Fibroblast of the aortic adventitia (primary cell): ENCODE measurements around the gene ZBTB11. TPM values are rescaled to one million over a fixed set of nuclear protein-coding genes. Genes with fewer than 3 reads are reported as not detected.
"Not testable (repeated sequence)": the region's sequence is repeated elsewhere in the genome, so short reads cannot be mapped to it uniquely, and the experiment has no call there.

Experiments used
- DNase-seq: peaks from one replicate; pipeline ENCODE4 v3.0.0-alpha.2; 2010; ENCODE audit warnings: low read depth
- H3K4me3 ChIP-seq: 2 replicates; pipeline ENCODE4 v1.5.1; 2011; ENCODE audit warnings: low read depth, mild to moderate bottlenecking, control low read depth, low read length, moderate library complexity
- total RNA-seq: library from RNA; depleted of rRNA; stranded (reverse); fragments of >200 nt; gene quantifications from 2 replicates; pipeline ENCODE4 v1.2.3, GENCODE V29; 2012; ENCODE audit warnings: low replicate concordance
- TF ChIP-seq, protein P1 (sequence below): IDR thresholded peaks from 2 replicates; pipeline ENCODE4 v1.5.1; 2011; ENCODE audit warnings: mild to moderate bottlenecking, low read length, control low read depth, inconsistent platforms; ENCODE audit not compliant: insufficient read depth

ZBTB11 gene
- total RNA-seq, 1 donor: 23.1 TPM

DNA sequence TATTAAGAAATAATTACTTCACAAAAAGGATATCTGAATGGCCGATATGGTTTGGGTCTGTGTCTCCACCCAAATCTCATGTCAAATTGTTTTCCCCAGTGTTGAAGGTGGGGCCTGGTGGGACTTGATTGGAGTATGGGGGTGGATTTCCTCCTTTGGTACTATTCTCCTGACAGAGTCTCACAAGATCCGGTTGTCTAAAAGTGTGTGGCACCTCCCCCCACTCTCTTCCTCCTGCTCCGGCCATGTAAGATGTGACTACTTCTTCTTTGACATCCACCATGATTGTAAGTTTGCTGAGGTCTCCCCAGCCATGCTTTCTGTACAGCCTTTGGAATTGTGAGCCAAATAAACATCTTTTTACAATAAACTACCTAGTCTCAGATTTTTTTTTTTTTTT is 34.5 kb downstream of the ZBTB11 start:
- no peak for DNase-seq
- TF ChIP-seq, protein P1, sequence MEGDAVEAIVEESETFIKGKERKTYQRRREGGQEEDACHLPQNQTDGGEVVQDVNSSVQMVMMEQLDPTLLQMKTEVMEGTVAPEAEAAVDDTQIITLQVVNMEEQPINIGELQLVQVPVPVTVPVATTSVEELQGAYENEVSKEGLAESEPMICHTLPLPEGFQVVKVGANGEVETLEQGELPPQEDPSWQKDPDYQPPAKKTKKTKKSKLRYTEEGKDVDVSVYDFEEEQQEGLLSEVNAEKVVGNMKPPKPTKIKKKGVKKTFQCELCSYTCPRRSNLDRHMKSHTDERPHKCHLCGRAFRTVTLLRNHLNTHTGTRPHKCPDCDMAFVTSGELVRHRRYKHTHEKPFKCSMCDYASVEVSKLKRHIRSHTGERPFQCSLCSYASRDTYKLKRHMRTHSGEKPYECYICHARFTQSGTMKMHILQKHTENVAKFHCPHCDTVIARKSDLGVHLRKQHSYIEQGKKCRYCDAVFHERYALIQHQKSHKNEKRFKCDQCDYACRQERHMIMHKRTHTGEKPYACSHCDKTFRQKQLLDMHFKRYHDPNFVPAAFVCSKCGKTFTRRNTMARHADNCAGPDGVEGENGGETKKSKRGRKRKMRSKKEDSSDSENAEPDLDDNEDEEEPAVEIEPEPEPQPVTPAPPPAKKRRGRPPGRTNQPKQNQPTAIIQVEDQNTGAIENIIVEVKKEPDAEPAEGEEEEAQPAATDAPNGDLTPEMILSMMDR: no peak
- no peak overlapping the region for H3K4me3 ChIP-seq

DNA sequence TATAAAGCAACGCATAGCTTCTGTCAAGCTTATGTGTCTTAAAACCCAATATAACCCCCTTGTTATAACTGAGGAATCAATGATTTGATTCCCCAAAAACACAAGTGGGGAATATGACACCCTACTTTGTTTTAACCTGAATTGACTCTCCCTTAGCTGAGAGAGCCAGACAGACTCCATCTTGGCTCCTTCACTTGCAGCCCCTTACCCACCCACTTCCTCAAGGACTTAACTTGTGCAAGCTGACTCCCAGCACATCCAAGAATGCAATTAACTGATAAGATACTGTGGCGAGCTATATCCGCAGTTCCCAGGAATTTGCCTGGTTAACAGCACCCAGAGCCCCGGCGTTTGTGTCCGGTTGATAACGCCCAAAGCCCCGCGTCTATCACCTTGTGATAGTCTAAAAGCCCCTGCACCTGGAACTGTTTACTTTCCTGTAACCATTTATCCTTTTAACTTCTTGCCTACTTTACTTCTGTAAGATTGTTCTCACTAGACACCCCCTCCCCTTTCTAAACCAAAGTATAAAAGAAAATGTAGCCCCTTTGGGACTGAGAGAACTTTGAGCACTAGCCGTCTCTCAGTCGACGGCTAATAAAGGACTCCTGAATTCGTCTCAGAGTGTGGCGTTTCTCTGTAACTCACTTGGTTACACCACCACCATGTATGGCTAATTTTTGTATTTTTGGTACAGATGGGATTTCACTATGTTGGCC is 35.4 kb downstream of the ZBTB11 start:
- not testable (repeated sequence) for H3K4me3 ChIP-seq, DNase-seq

DNA sequence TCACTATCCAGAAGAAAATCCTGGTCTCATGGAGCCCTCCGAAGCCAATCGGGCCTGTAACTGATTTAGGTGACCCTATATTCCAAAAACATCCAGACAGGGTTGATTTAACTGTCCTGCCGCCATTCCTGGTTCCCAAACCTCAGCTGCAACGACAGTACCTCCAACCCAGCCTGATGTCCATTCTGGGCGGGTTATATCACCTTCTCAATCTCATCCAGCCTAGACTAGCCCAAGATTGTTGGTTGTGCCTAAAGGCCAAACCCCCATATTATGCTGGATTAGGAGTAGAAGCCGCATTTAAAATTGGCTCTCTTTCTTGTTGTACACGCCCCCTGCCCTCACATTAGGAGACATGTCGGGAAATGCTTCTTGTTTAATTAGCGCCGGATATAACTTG is 36.7 kb downstream of the ZBTB11 start:
- DNase-seq: no peak
- H3K4me3 ChIP-seq: no peak overlapping the region
- TF ChIP-seq, protein P1: no peak

DNA sequence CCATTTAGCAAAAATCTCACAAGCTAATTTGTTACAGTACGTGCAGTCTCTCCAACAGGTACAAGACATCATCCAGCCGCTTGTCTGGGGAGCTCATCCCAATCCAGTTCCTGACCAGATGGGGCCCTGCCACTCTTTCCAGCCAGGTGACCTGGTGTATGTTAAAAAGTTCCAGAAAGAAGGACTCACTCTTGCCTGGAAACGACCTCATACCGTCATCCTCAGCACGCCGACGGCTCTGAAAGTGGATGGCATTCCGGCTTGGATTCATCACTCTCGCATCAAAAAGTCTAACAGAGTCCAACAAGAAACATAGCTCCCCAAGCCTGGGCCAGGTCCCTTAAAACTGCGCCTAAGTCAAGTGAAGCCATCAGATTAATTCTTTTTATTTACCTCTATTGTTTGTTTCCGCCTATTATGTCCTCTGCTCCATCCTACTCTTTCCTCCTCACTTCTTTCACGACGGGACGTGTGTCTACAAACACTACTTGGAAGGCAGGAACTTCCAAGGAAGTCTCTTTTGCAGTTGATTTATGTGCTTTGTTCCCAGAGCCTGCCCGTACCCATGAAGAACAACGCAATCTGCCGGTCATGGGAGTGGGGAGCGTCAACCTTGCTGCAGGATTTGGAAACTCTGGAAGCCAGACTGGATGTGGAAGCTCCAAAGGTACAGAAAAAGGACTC is 37.5 kb downstream of the ZBTB11 start:
- H3K4me3 ChIP-seq: no peak overlapping the region
- TF ChIP-seq, protein P1: no peak
- no peak for DNase-seq

DNA sequence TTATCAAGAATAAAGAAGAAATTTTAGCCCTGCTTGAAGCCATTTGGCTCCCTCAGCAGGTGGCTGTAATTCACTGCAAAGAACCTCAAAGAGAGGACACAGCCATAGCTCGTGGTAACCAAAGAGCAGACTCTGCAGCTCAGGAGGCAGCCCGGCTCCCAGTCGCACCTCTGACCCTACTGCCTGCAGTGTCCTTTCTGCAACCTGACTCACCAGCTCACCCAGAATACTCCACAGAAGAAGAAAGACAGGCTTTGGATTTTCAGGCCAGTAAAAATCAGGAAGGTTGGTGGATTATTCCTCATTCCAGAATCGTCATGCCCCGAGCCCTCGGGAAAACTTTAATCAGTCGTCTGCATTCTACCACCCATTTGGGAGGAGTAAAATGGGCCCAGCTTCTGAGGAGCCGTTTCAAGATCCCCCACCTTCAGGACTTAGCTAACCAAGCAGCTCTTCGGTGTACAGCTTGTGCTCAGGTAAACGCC is 38.6 kb downstream of the ZBTB11 start:
- TF ChIP-seq, protein P1: no peak
- no peak overlapping the region for H3K4me3 ChIP-seq
- DNase-seq: no peak

DNA sequence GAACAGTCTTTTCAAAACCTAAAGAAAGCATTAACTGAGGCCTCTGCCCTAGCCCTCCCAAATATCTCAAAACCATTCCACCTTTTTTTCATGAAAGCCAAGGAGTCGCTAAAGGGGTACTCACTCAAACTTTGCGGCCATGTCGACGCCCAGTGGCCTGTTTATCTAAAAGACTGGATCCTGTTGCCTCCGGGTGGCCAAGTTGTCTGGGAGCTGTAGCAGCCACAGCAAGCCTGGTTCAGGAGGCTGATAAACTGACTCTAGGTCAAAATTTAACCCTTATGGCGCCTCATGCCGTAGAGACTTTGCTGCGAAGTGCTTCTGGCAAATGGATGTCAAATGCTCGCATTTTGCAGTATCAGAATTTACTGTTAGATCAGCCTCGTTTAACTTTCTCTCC is 39.5 kb downstream of the ZBTB11 start:
- no peak for DNase-seq
- no peak overlapping the region for H3K4me3 ChIP-seq
- TF ChIP-seq, protein P1: no peak

DNA sequence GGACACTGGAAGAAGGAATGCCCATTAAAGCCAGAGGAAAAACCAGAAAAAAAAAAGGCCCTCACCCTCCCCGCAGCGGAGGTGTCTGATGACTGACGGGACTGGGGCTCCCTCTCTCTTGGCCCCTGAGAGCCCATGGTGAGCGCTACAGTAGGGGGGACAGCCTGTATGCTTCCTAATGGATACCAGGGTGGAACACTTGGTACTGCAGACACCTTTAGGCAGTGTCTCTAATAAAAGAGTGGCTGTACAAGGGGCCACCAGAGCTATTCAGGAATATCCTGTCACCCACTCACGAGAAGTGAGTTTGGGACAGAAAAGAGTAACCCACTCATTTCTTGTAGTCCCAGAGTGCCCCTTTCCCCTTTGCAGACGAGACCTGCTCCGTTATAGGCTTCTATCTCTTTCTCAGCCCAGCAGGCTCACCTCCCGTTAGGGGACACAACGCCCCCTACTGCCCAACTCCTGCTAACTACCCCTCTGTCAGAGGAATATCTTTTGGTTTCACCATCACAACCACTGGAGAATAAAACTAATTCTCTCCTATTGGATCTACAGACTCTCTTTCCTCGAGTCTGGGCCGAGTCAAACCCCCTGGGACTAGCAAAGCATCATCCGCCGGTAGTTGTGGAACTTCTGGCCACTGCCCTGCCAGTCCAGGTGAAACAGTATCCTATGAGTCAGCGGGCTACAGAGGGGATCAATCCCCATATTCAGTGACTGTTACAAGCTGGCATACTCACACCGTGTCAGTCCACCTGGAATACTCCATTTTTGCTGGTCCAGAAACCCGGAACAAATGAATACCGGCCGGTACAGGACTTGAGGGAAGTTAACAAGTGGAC is 40.8 kb downstream of the ZBTB11 start:
- no peak overlapping the region for H3K4me3 ChIP-seq
- peak; percentile 42 for DNase-seq
- TF ChIP-seq, protein P1: peak; percentile 56
